IMR-90 (cell line): ENCODE results near the gene SLC38A11. TPM values are rescaled to one million over a fixed set of nuclear protein-coding genes. Genes with fewer than 3 reads are reported as not detected.

Source experiments
- ATAC-seq: fragments of 200-7000 bp; cut with Tn5 transposase; 2 replicates; pipeline ENCODE4 v1.9.1; 2020; ENCODE audit warnings: low read depth, mild to moderate bottlenecking, moderate library complexity
- BruUV-seq: library from RNA; stranded (reverse); fragments of 400-500 nt; replicated peaks from 2 replicates; lab custom pipeline; 2021; lab: Mats Ljungman, UMichigan
- CTCF ChIA-PET: fragments of 300-600 bp; formaldehyde crosslinking; extraction: SDS; loops from one replicate; lab custom pipeline; 2021; ENCODE audit warnings: antibody characterized with exemption; lab: Yijun Ruan, JAX
- POLR2A ChIA-PET: fragments of 300-600 bp; sonication (Branson Sonifier 250); formaldehyde crosslinking; loops from one replicate; lab custom pipeline; 2022; ENCODE audit warnings: antibody characterized with exemption; ENCODE audit not compliant: unreplicated experiment; lab: Charles Lee
- DNase-seq: peaks from one replicate; pipeline ENCODE4 v3.0.0; 2013
- H2AFZ ChIP-seq: replicated peaks from 2 replicates; pipeline ENCODE3; 2013; ENCODE audit warnings: low read length, mild to moderate bottlenecking; ENCODE audit not compliant: poor library complexity
- H2AK5ac ChIP-seq: 2 replicates; pipeline ENCODE4 v1.6.1; 2013; ENCODE audit warnings: low read depth, low read length, inconsistent platforms
- H2AK9ac ChIP-seq: replicated peaks from 2 replicates; pipeline ENCODE3; 2013; ENCODE audit warnings: mild to moderate bottlenecking, low read depth, low read length, moderate library complexity; ENCODE audit not compliant: poor library complexity
- H2BK120ac ChIP-seq: 2 replicates; pipeline ENCODE4 v1.6.1; 2013; ENCODE audit warnings: low read depth, low read length, inconsistent platforms
- H2BK15ac ChIP-seq: 3 replicates; pipeline ENCODE4 v1.6.1; 2013; ENCODE audit warnings: low read depth, low read length, inconsistent platforms
- H2BK20ac ChIP-seq: 2 replicates; pipeline ENCODE4 v1.6.1; 2013; ENCODE audit warnings: low read depth, mild to moderate bottlenecking, inconsistent platforms, low read length, moderate library complexity
- H2BK5ac ChIP-seq: 2 replicates; pipeline ENCODE4 v1.6.1; 2013; ENCODE audit warnings: mild to moderate bottlenecking, low read depth, low read length, inconsistent platforms; ENCODE audit not compliant: poor library complexity, severe bottlenecking
- H3K14ac ChIP-seq: replicated peaks from 2 replicates; pipeline ENCODE4 v1.6.1; 2013; ENCODE audit warnings: low read depth, low read length, inconsistent platforms
- H3K18ac ChIP-seq: 2 replicates; pipeline ENCODE4 v1.6.1; 2013; ENCODE audit warnings: low read depth, low read length, control low read depth
- H3K23ac ChIP-seq: 2 replicates; pipeline ENCODE4 v1.6.1; 2013; ENCODE audit warnings: low read depth, low read length, inconsistent platforms
- H3K27ac ChIP-seq: 2 replicates; pipeline ENCODE4 v1.5.1; 2013; ENCODE audit warnings: mild to moderate bottlenecking, control low read depth, low read length; ENCODE audit not compliant: insufficient read depth
- H3K27me3 ChIP-seq: 2 replicates; pipeline ENCODE4 v1.6.1; 2013; ENCODE audit warnings: low read length; ENCODE audit not compliant: control insufficient read depth, insufficient read depth
- H3K36me3 ChIP-seq: 2 replicates; pipeline ENCODE4 v1.6.1; 2013; ENCODE audit warnings: low read length, mixed read lengths; ENCODE audit not compliant: control insufficient read depth, insufficient read depth
- H3K4ac ChIP-seq: 2 replicates; pipeline ENCODE4 v1.6.1; 2013; ENCODE audit warnings: low read depth, low read length, inconsistent platforms
- H3K4me1 ChIP-seq: 2 replicates; pipeline ENCODE4 v1.6.1; 2013; ENCODE audit warnings: low read length, mixed read lengths; ENCODE audit not compliant: control insufficient read depth, insufficient read depth
- H3K4me2 ChIP-seq: 2 replicates; pipeline ENCODE4 v1.6.1; 2013; ENCODE audit warnings: low read depth, mild to moderate bottlenecking, control low read depth, low read length, moderate library complexity
- H3K4me3 ChIP-seq: 2 replicates; pipeline ENCODE4 v1.5.1; 2013; ENCODE audit warnings: low read depth, mild to moderate bottlenecking, control low read depth, low read length, moderate library complexity; ENCODE audit not compliant: insufficient read depth
- H3K56ac ChIP-seq: 2 replicates; pipeline ENCODE4 v1.6.1; 2013; ENCODE audit warnings: low read length, inconsistent platforms; ENCODE audit not compliant: insufficient read depth; ENCODE audit errors: extremely low read depth
- H3K79me1 ChIP-seq, 2 experiments: 2 replicates each; pipeline ENCODE4 v1.6.1; 2013; ENCODE audit warnings: low read length in 2 of 2, inconsistent platforms in 1 of 2, low read depth in 1 of 2
- H3K9ac ChIP-seq: 2 replicates; pipeline ENCODE4 v1.6.1; 2013; ENCODE audit warnings: low read depth, low read length, control low read depth
- H3K9me1 ChIP-seq: 2 replicates; pipeline ENCODE4 v1.6.1; 2013; ENCODE audit warnings: low read length, inconsistent platforms; ENCODE audit not compliant: insufficient read depth
- H3K9me3 ChIP-seq: 2 replicates; pipeline ENCODE4 v1.6.1; 2013; ENCODE audit warnings: low read length; ENCODE audit not compliant: control insufficient read depth, insufficient read depth
- H4K20me1 ChIP-seq: 2 replicates; pipeline ENCODE4 v1.6.1; 2013; ENCODE audit warnings: low read length, inconsistent platforms; ENCODE audit not compliant: insufficient read depth
- H4K5ac ChIP-seq: 2 replicates; pipeline ENCODE4 v1.6.1; 2013; ENCODE audit warnings: mild to moderate bottlenecking, low read depth, low read length, control low read depth
- H4K8ac ChIP-seq, 2 experiments: 2 replicates each; pipeline ENCODE4 v1.6.1; 2013; ENCODE audit warnings: low read depth in 2 of 2, low read length in 2 of 2, control low read depth in 1 of 2, inconsistent platforms in 1 of 2
- H4K91ac ChIP-seq: 2 replicates; pipeline ENCODE4 v1.6.1; 2013; ENCODE audit warnings: low read depth, low read length, inconsistent platforms; ENCODE audit not compliant: insufficient read depth
- BHLHE40 ChIP-seq: fragments of 150-350 bp; IDR thresholded peaks from 2 replicates; pipeline ENCODE4 v1.6.1; 2016; ENCODE audit warnings: mild to moderate bottlenecking, low read depth, low read length
- CHD1 ChIP-seq: IDR thresholded peaks from 2 replicates; pipeline ENCODE4 v1.6.1; 2012; ENCODE audit warnings: low read depth, low read length, improper control_type of control experiment
- ELK1 ChIP-seq: fragments of 150-350 bp; IDR thresholded peaks from 2 replicates; pipeline ENCODE4 v1.6.1; 2016; ENCODE audit warnings: low read depth, mild to moderate bottlenecking, low read length, moderate library complexity, borderline replicate concordance
- MAFK ChIP-seq: IDR thresholded peaks from 2 replicates; pipeline ENCODE4 v1.6.1; 2012; ENCODE audit warnings: low read depth, low read length, improper control_type of control experiment
- MAZ ChIP-seq: IDR thresholded peaks from 2 replicates; pipeline ENCODE4 v1.6.1; 2012; ENCODE audit warnings: low read depth, mild to moderate bottlenecking, low read length, improper control_type of control experiment, moderate library complexity, borderline replicate concordance
- NFE2L2 ChIP-seq: fragments of 150-350 bp; IDR thresholded peaks from 2 replicates; pipeline ENCODE4 v1.6.1; 2016; ENCODE audit warnings: low read depth, mild to moderate bottlenecking, low read length
- POLR2A ChIP-seq: IDR thresholded peaks from 2 replicates; pipeline ENCODE4 v1.6.1; 2012; ENCODE audit warnings: mild to moderate bottlenecking, low read depth, low read length
- RAD21 ChIP-seq: IDR thresholded peaks from 2 replicates; pipeline ENCODE4 v1.6.1; 2012; ENCODE audit warnings: low read length, improper control_type of control experiment
- RCOR1 ChIP-seq: IDR thresholded peaks from 2 replicates; pipeline ENCODE4 v1.6.1; 2012; ENCODE audit warnings: mild to moderate bottlenecking, low read length, improper control_type of control experiment; ENCODE audit not compliant: insufficient replicate concordance
- WGBS, 2 experiments: methylation state at CpG; one replicate each; pipeline versions ENCODE4 v1.1.5 to v1.1.7; 2013; ENCODE audit warnings: missing lambda C conversion rate in 2 of 2; ENCODE audit not compliant: insufficient read length in 1 of 2; ENCODE audit errors: extremely low coverage in 2 of 2; 5-methylcytosine and 5-hydroxymethylcytosine counted together
- dilution Hi-C: fragments of 300-500 bp; cut with HindIII; formaldehyde crosslinking; loops from one replicate; pipeline ENCODE4 v1.14.3; 2018; ENCODE audit warnings: low sequenced_read_pairs; ENCODE audit not compliant: unreplicated experiment
- in situ Hi-C: fragments of 300-500 bp; cut with MboI; formaldehyde crosslinking; loops from 3 replicates; pipeline ENCODE4 v1.14.3; 2019; ENCODE audit warnings: low sequenced_read_pairs, inconsistent platforms, mixed read lengths
- intact Hi-C: fragments of 100-400 bp; cut with micrococcal nuclease; formaldehyde crosslinking; loops from 2 replicates; pipeline ENCODE4 v1.10.0; 2022
- polyA plus RNA-seq, 3 experiments: library from polyadenylated mRNA; depleted of rRNA; stranded (reverse); fragments of >200 nt; gene quantifications; 2 replicates each; pipeline ENCODE4 v1.2.3, GENCODE V29; 2012; ENCODE audit warnings: low replicate concordance in 1 of 3
- total RNA-seq: library from RNA; depleted of rRNA; stranded (reverse); fragments of >200 nt; gene quantifications from 2 replicates; pipeline ENCODE4 v1.2.3, GENCODE V29; 2012
- TF ChIP-seq, protein P1 (sequence below): conservative IDR thresholded peaks from 2 replicates; pipeline ENCODE4 v1.5.1; 2012; ENCODE audit warnings: mild to moderate bottlenecking, low read depth, low read length, improper control_type of control experiment

SLC38A11 gene
- total and polyA plus RNA-seq, 2 of the 4 experiments (the other 2 are of a cell fraction) = 0.18 to 0.21 TPM

DNA sequence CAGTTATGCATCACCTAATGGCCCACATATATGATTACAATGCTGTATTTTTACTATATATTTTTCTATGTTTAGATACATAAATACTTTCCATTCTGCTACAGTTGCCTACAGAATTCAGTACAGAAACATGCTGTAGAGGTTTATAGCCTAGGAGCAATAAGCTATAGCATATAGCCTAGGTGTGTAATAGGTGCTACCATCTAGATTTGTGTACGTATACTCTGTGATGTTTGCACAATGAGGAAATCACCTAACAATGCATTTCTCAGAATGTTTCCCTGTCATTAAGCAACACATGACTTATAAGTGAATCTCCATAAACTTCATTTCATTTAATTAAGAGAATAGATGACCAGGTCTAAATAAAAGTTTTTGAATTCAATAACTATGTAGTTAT lies 43.5 kb downstream of the SLC38A11 start:
- H3K4me1 ChIP-seq = peaks cover 9% of the 10 kb centered on the region
- H4K91ac ChIP-seq = no peak overlapping the region
- no peaks in the 10 kb centered on the region for H4K20me1 ChIP-seq
- ATAC-seq (no peak), DNase-seq (no peak)
- H2BK5ac ChIP-seq = no peak overlapping the region
- H3K18ac ChIP-seq = no peak overlapping the region
- no peaks in the 10 kb centered on the region for H3K27me3 ChIP-seq
- no CpG with 5 or more reads among the region's 1 CpG for WGBS, 2 experiments
- H3K79me1 ChIP-seq = no peaks in the 10 kb centered on the region
- dilution Hi-C loops (no loop called here), in situ Hi-C loops (loop anchor here (25.0 kb wide), 1 partner anchor 175 kb away; no protein-coding TSS in a partner anchor), intact Hi-C loops (no loop called here)
- no peaks in the 10 kb centered on the region for H3K9me3 ChIP-seq
- no peak overlapping the region for H3K4ac ChIP-seq
- H2AFZ ChIP-seq = no peak overlapping the region
- H4K5ac ChIP-seq = no peak overlapping the region
- H3K36me3 ChIP-seq = no peaks in the 10 kb centered on the region
- no peak overlapping the region for H3K27ac ChIP-seq
- H3K4me3 ChIP-seq = no peak overlapping the region
- no peak overlapping the region for H2BK20ac ChIP-seq
- BruUV-seq = no TSS peak
- no peak overlapping the region for H3K4me2 ChIP-seq
- no peak overlapping the region for H3K14ac ChIP-seq
- H2AK5ac ChIP-seq = no peak overlapping the region
- TF ChIP-seq MAZ (no peak), CHD1 (no peak), MAFK (no peak), POLR2A (no peak), RCOR1 (no peak), ELK1 (no peak), BHLHE40 (no peak), NFE2L2 (no peak), RAD21 (no peak)
- TF ChIP-seq, protein P1, sequence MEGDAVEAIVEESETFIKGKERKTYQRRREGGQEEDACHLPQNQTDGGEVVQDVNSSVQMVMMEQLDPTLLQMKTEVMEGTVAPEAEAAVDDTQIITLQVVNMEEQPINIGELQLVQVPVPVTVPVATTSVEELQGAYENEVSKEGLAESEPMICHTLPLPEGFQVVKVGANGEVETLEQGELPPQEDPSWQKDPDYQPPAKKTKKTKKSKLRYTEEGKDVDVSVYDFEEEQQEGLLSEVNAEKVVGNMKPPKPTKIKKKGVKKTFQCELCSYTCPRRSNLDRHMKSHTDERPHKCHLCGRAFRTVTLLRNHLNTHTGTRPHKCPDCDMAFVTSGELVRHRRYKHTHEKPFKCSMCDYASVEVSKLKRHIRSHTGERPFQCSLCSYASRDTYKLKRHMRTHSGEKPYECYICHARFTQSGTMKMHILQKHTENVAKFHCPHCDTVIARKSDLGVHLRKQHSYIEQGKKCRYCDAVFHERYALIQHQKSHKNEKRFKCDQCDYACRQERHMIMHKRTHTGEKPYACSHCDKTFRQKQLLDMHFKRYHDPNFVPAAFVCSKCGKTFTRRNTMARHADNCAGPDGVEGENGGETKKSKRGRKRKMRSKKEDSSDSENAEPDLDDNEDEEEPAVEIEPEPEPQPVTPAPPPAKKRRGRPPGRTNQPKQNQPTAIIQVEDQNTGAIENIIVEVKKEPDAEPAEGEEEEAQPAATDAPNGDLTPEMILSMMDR = no peak
- ChIA-PET CTCF (no interaction called here), POLR2A (no interaction called here)
- no peak overlapping the region for H4K8ac ChIP-seq
- no peak overlapping the region for H3K9ac ChIP-seq
- no peak overlapping the region for H2BK15ac ChIP-seq
- H3K56ac ChIP-seq = no peak overlapping the region
- no peak overlapping the region for H3K23ac ChIP-seq
- H2AK9ac ChIP-seq = no peak overlapping the region
- H2BK120ac ChIP-seq = no peak overlapping the region
- no peaks in the 10 kb centered on the region for H3K9me1 ChIP-seq
